Spleen (tissue), 7 donors: ENCODE results near the gene CUX1.

Experiments
- CTCF ChIP-seq, 11 experiments: fragments of 200-600 bp in 7 of 11; fragments of 450-650 bp in 4 of 11; sonication (generic) in 4 of 11; IDR thresholded peaks in 8 of 11; conservative IDR thresholded peaks in 3 of 11; 1 replicate in 7 of 11; 2 replicates in 4 of 11; pipeline versions ENCODE4 v1.4.0 to v1.8.0; 2016 to 2021; ENCODE audit warnings: antibody characterized with exemption in 11 of 11, inconsistent platforms in 4 of 11, mild to moderate bottlenecking in 1 of 11
- POLR2AphosphoS5 ChIP-seq, 3 donors: sonication (generic); formaldehyde crosslinking; IDR thresholded peaks; one replicate each; pipeline ENCODE4 v1.5.1; 2017; ENCODE audit warnings: antibody characterized with exemption in 3 of 3
- donor health status: DM: no; HTN: no; CAD: no; lungs with moderate emphysema.
- donor health status: DM: no; HTN: no; CAD: no.
- donor health status: DM: no; HTN: no; CAD: no.

GRCh38 chr7:102285540-102286236 lies 468.3 kb downstream of the CUX1 start:
- TF ChIP-seq CTCF (IDR thresholded peaks at IDR 0.05 in 8 of 11, conservative IDR thresholded peaks at IDR 0.05 in 3 of 11), result no peak
- no peak for TF ChIP-seq POLR2AphosphoS5 (IDR thresholded peaks at IDR 0.05)
